ENCODE measurements around the gene PARP9.

The PARP9 gene

DNA sequence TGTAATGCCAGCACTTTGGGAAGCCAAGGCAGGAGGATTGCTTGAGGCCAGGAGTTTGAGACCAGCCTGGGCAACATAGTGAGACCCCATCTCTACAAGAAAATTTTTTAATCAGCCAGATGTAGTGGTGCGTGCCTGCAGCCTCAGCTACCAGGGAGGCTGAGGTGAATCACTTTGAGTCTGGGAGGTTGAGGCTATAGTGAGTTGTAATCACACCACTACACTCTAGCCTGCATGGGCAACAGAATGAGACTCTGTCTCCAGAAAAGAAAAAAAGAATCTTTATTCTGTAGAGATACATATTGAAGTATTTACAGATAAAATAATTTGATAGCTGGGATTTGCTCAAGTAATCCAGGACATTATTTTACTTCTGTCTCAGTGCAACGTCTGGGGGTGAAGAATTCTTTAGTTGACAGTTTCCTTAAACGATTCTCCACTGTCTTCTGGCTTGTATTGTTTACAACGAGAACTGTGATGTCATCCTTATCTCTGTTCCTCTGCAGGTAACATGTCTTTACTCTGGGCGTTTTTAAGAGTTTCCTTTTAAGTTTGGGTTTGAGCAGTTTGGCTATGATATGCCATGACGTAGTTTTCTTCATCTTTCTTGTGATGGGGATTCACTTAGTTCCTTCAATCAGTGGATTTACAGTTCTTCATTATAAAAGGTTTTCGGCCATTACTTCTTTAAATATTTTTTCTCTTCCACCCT lies 75.7 kb downstream of the PARP9 start:
- ChIA-PET CTCF (no interaction called here), POLR2A (interaction anchor here (1.0 kb wide), 1 partner anchor 72 kb away, joined by 3 read pairs; the partner anchor contains the start of gene WDR5B)
- TF ChIP-seq PKNOX1 (IDR thresholded peaks at IDR 0.05) = no peak
- TF ChIP-seq ELF4 (IDR thresholded peaks at IDR 0.05) = no peak
- TF ChIP-seq SUZ12 (IDR thresholded peaks at IDR 0.05) = no peak
- no peak for TF ChIP-seq BHLHE40 (IDR thresholded peaks at IDR 0.05; ENCODE audit: borderline replicate concordance)
- TF ChIP-seq NFRKB (IDR thresholded peaks at IDR 0.05) = no peak
- TF ChIP-seq ZNF384 (IDR thresholded peaks at IDR 0.05) = no peak
- TF ChIP-seq FOXK2 (IDR thresholded peaks at IDR 0.05) = no peak
- TF ChIP-seq ARNT (IDR thresholded peaks at IDR 0.05) = no peak
- TF ChIP-seq L3MBTL2 (conservative IDR thresholded peaks at IDR 0.05) = no peak
- no peak for TF ChIP-seq FOXA1 (IDR thresholded peaks at IDR 0.05)
- no peak for TF ChIP-seq FOXM1 (IDR thresholded peaks at IDR 0.05; ENCODE audit: borderline replicate concordance)
- TF ChIP-seq CTBP1 (IDR thresholded peaks at IDR 0.05; ENCODE audit: borderline replicate concordance) = no peak
- no peak for TF ChIP-seq HDGF (IDR thresholded peaks at IDR 0.05; ENCODE audit: borderline replicate concordance)
- TF ChIP-seq SP1 (IDR thresholded peaks at IDR 0.05) = no peak
- TF ChIP-seq LEF1 (IDR thresholded peaks at IDR 0.05; ENCODE audit: borderline replicate concordance) = no peak
- no peak for TF ChIP-seq TARDBP (IDR thresholded peaks at IDR 0.05)
- no peak for DNase-seq (ENCODE audit: extremely low spot score)

- DNase-seq (ENCODE audit: extremely low spot score) = no peak
- ChIA-PET POLR2A (no interaction called here), CTCF (no interaction called here)
- TF ChIP-seq BHLHE40 (IDR thresholded peaks at IDR 0.05; ENCODE audit: borderline replicate concordance) (no peak), CTBP1 (IDR thresholded peaks at IDR 0.05; ENCODE audit: borderline replicate concordance) (no peak), L3MBTL2 (conservative IDR thresholded peaks at IDR 0.05) (no peak), ZNF384 (IDR thresholded peaks at IDR 0.05) (no peak), FOXK2 (IDR thresholded peaks at IDR 0.05) (no peak), SP1 (IDR thresholded peaks at IDR 0.05) (no peak), FOXM1 (IDR thresholded peaks at IDR 0.05; ENCODE audit: borderline replicate concordance) (no peak), HDGF (IDR thresholded peaks at IDR 0.05; ENCODE audit: borderline replicate concordance) (no peak), NFRKB (IDR thresholded peaks at IDR 0.05) (no peak), PKNOX1 (IDR thresholded peaks at IDR 0.05) (no peak), ELF4 (IDR thresholded peaks at IDR 0.05) (no peak), TARDBP (IDR thresholded peaks at IDR 0.05) (no peak), ARNT (IDR thresholded peaks at IDR 0.05) (no peak), SUZ12 (IDR thresholded peaks at IDR 0.05) (no peak)
These were observed 79.1 kb downstream of the PARP9 start for GRCh38 chr3:122484985-122485384.

- no peak for DNase-seq (ENCODE audit: extremely low spot score)
- ChIA-PET CTCF (no interaction called here), POLR2A (no interaction called here)
- no peak for TF ChIP-seq FOXK2 (IDR thresholded peaks at IDR 0.05)
- TF ChIP-seq TARDBP (IDR thresholded peaks at IDR 0.05) = no peak
- TF ChIP-seq ELF4 (IDR thresholded peaks at IDR 0.05) = no peak
- TF ChIP-seq PKNOX1 (IDR thresholded peaks at IDR 0.05) = no peak
- TF ChIP-seq ZNF384 (IDR thresholded peaks at IDR 0.05) = no peak
- no peak for TF ChIP-seq L3MBTL2 (conservative IDR thresholded peaks at IDR 0.05)
- no peak for TF ChIP-seq LEF1 (IDR thresholded peaks at IDR 0.05; ENCODE audit: borderline replicate concordance)
- TF ChIP-seq CTBP1 (IDR thresholded peaks at IDR 0.05; ENCODE audit: borderline replicate concordance) = no peak
- no peak for TF ChIP-seq HDGF (IDR thresholded peaks at IDR 0.05; ENCODE audit: borderline replicate concordance)
- no peak for TF ChIP-seq FOXM1 (IDR thresholded peaks at IDR 0.05; ENCODE audit: borderline replicate concordance)
- no peak for TF ChIP-seq ARNT (IDR thresholded peaks at IDR 0.05)
- TF ChIP-seq FOXA1 (IDR thresholded peaks at IDR 0.05) = no peak
- no peak for TF ChIP-seq NFRKB (IDR thresholded peaks at IDR 0.05)
- no peak for TF ChIP-seq SP1 (IDR thresholded peaks at IDR 0.05)
- TF ChIP-seq BHLHE40 (IDR thresholded peaks at IDR 0.05; ENCODE audit: borderline replicate concordance) = no peak
- TF ChIP-seq SUZ12 (IDR thresholded peaks at IDR 0.05) = no peak
These were observed 82.7 kb downstream of the PARP9 start for GRCh38 chr3:122481390-122481789.

Data from HEK293T (cell line).